GM12892 (cell line): ENCODE data around the gene TPRG1L.

Experiments used
- POLR2A ChIP-seq: IDR thresholded peaks from 2 replicates; pipeline ENCODE4 v1.6.1; 2011; ENCODE audit warnings: low read depth, low read length, control low read depth
- POLR2AphosphoS5 ChIP-seq: IDR thresholded peaks from 2 replicates; pipeline ENCODE4 v1.6.1; 2011; ENCODE audit warnings: low read depth, low read length, control low read depth
- TAF1 ChIP-seq: IDR thresholded peaks from 2 replicates; pipeline ENCODE4 v1.6.1; 2011; ENCODE audit warnings: low read depth, mild to moderate bottlenecking, control low read depth, low read length, borderline replicate concordance

DNA sequence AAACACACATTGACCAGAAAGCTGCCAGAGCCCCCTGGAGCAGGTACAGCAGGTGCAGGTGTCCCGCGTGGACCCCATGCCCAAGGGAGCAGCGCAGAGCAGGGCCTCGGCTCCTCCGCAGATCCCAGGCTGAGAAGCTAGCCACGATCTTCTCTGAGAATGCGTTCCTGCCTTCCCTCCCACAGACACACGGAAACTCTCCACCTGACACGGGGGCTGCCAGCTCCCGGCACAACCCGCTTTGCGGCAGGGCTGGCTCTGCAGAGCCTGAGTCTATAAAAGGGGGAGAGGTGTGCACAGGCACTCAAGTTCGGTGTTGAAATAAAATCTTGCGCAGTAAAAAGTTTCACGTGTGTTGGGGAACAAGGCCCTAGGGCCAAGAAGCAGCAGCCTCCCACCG lies 23.1 kb upstream of the TPRG1L start:
- TF ChIP-seq POLR2A = no peak
- TF ChIP-seq POLR2AphosphoS5 = no peak
- no peak for TF ChIP-seq TAF1
